Activated CD8-positive, alpha-beta T cell treated with anti-CD3 and anti-CD28 coated beads for 36 hours (primary cell): ENCODE results near the gene VCAN. TPM values are rescaled to one million over a fixed set of nuclear protein-coding genes. Genes with fewer than 3 reads are reported as not detected.

Experiments
- ATAC-seq: fragments of 200-7000 bp; cut with Tn5 transposase; one replicate; pipeline ENCODE4 v1.10.0; 2021; ENCODE audit warnings: mild to moderate bottlenecking, moderate library complexity
- CTCF ChIA-PET: fragments of 350-600 bp; sonication (Branson Sonifier 250); formaldehyde crosslinking; loops from one replicate; lab custom pipeline; 2021; ENCODE audit warnings: antibody characterized with exemption; lab: Charles Lee
- POLR2A ChIA-PET: fragments of 350-600 bp; sonication (Branson Sonifier 250); formaldehyde crosslinking; loops from one replicate; lab custom pipeline; 2021; ENCODE audit warnings: antibody characterized with exemption; lab: Charles Lee
- DNase-seq: peaks from one replicate; pipeline ENCODE4 v3.0.0-alpha.2; 2020
- H3K27ac Mint-ChIP-seq: one replicate; pipeline ENCODE4 v1.8.0; 2021; ENCODE audit warnings: mild to moderate bottlenecking, mixed read lengths
- H3K27me3 Mint-ChIP-seq: one replicate; pipeline ENCODE4 v1.8.0; 2021; ENCODE audit warnings: mixed read lengths
- H3K36me3 Mint-ChIP-seq: one replicate; pipeline ENCODE4 v1.8.0; 2021; ENCODE audit warnings: low read depth, mixed read lengths
- H3K4me1 Mint-ChIP-seq: one replicate; pipeline ENCODE4 v1.8.0; 2021; ENCODE audit warnings: low read depth, mixed read lengths
- H3K4me3 Mint-ChIP-seq: one replicate; pipeline ENCODE4 v1.8.0; 2021; ENCODE audit warnings: mild to moderate bottlenecking, moderate library complexity, mixed read lengths
- H3K9me3 Mint-ChIP-seq: one replicate; pipeline ENCODE4 v1.8.0; 2021; ENCODE audit warnings: mixed read lengths
- intact Hi-C: fragments of 100-400 bp; cut with micrococcal nuclease; formaldehyde crosslinking; loops from one replicate; pipeline ENCODE4 v1.10.0; 2022
- total RNA-seq, 2 experiments: library from RNA; stranded (reverse); gene quantifications; one replicate each; pipeline ENCODE4 v1.2.3, GENCODE V29; 2021
- TF ChIP-seq, protein P1 (sequence below): fragments of 200-600 bp; IDR thresholded peaks from one replicate; pipeline ENCODE4 v1.8.0; 2022; ENCODE audit warnings: antibody characterized with exemption, mild to moderate bottlenecking

The VCAN gene
- total RNA-seq, 2 experiments from 2014 or later: not detected

DNA sequence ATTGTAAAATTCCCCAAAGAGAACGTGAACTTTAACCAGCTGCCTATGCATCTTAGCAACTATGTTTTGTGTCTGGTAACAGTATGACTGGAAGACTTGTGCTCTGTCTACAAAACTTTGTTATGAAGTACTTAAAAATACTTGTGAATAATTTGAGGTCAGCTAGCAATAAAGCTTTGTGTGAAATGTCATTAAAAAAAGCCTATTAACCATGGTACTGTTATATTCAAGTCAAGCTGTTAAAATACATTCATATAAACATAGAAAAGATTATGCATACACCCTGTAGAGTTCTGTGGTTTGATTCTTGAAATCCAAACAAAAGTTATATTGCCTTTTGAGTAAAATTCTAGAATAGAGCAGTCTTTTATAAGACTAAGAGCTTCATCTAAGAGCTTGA lies 60.1 kb downstream of the VCAN start:
- DNase-seq (no peak), ATAC-seq (no peak)
- POLR2A ChIA-PET: no interaction called here
- Mint-ChIP-seq H3K4me3 (no peak overlapping the region), H3K36me3 (no peaks in the 10 kb centered on the region), H3K27ac (no peak overlapping the region), H3K27me3 (peaks cover 3% of the 10 kb centered on the region), H3K4me1 (no peaks in the 10 kb centered on the region), H3K9me3 (no peaks in the 10 kb centered on the region)
- TF ChIP-seq, protein P1, sequence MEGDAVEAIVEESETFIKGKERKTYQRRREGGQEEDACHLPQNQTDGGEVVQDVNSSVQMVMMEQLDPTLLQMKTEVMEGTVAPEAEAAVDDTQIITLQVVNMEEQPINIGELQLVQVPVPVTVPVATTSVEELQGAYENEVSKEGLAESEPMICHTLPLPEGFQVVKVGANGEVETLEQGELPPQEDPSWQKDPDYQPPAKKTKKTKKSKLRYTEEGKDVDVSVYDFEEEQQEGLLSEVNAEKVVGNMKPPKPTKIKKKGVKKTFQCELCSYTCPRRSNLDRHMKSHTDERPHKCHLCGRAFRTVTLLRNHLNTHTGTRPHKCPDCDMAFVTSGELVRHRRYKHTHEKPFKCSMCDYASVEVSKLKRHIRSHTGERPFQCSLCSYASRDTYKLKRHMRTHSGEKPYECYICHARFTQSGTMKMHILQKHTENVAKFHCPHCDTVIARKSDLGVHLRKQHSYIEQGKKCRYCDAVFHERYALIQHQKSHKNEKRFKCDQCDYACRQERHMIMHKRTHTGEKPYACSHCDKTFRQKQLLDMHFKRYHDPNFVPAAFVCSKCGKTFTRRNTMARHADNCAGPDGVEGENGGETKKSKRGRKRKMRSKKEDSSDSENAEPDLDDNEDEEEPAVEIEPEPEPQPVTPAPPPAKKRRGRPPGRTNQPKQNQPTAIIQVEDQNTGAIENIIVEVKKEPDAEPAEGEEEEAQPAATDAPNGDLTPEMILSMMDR: no peak
- intact Hi-C loops: no loop called here
- CTCF ChIA-PET: no interaction called here

DNA sequence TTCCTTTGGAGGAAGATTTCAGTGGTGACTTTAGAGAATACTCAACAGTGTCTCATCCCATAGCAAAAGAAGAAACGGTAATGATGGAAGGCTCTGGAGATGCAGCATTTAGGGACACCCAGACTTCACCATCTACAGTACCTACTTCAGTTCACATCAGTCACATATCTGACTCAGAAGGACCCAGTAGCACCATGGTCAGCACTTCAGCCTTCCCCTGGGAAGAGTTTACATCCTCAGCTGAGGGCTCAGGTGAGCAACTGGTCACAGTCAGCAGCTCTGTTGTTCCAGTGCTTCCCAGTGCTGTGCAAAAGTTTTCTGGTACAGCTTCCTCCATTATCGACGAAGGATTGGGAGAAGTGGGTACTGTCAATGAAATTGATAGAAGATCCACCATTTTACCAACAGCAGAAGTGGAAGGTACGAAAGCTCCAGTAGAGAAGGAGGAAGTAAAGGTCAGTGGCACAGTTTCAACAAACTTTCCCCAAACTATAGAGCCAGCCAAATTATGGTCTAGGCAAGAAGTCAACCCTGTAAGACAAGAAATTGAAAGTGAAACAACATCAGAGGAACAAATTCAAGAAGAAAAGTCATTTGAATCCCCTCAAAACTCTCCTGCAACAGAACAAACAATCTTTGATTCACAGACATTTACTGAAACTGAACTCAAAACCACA lies 67.4 kb downstream of the VCAN start:
- no peak overlapping the region for H3K4me3 Mint-ChIP-seq
- intact Hi-C loops: no loop called here
- H3K27ac Mint-ChIP-seq: no peak overlapping the region
- ChIA-PET POLR2A (no interaction called here), CTCF (no interaction called here)
- peaks cover 3% of the 10 kb centered on the region for H3K27me3 Mint-ChIP-seq
- ATAC-seq (peak; percentile 62), DNase-seq (no peak)
- H3K36me3 Mint-ChIP-seq: no peaks in the 10 kb centered on the region
- peaks cover 9% of the 10 kb centered on the region for H3K4me1 Mint-ChIP-seq
- TF ChIP-seq, protein P1: no peak
- H3K9me3 Mint-ChIP-seq: no peaks in the 10 kb centered on the region

DNA sequence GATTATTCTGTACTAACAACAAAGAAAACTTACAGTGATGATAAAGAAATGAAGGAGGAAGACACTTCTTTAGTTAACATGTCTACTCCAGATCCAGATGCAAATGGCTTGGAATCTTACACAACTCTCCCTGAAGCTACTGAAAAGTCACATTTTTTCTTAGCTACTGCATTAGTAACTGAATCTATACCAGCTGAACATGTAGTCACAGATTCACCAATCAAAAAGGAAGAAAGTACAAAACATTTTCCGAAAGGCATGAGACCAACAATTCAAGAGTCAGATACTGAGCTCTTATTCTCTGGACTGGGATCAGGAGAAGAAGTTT lies 67.9 kb downstream of the VCAN start:
- ATAC-seq: no peak
- CTCF ChIA-PET: no interaction called here
- intact Hi-C loops: no loop called here
- H3K36me3 Mint-ChIP-seq: no peaks in the 10 kb centered on the region
- H3K27me3 Mint-ChIP-seq: peaks cover 3% of the 10 kb centered on the region
- POLR2A ChIA-PET: no interaction called here
- TF ChIP-seq, protein P1: no peak
- no peak overlapping the region for H3K27ac Mint-ChIP-seq
- no peaks in the 10 kb centered on the region for H3K9me3 Mint-ChIP-seq
- H3K4me3 Mint-ChIP-seq: no peak overlapping the region
- no peak for DNase-seq
- peaks cover 9% of the 10 kb centered on the region for H3K4me1 Mint-ChIP-seq

- Mint-ChIP-seq H3K36me3 (no peaks in the 10 kb centered on the region), H3K27me3 (peaks cover 3% of the 10 kb centered on the region)
- TF ChIP-seq, protein P1: no peak
These were observed 68.6 kb downstream of the VCAN start for GRCh38 chr5:83540105-83540504.

DNA sequence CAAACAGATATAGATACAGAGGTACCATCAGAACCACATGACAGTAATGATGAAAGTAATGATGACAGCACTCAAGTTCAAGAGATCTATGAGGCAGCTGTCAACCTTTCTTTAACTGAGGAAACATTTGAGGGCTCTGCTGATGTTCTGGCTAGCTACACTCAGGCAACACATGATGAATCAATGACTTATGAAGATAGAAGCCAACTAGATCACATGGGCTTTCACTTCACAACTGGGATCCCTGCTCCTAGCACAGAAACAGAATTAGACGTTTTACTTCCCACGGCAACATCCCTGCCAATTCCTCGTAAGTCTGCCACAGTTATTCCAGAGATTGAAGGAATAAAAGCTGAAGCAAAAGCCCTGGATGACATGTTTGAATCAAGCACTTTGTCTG lies 69.2 kb downstream of the VCAN start:
- Mint-ChIP-seq H3K27ac (no peak overlapping the region), H3K4me1 (peaks cover 9% of the 10 kb centered on the region), H3K4me3 (no peak overlapping the region), H3K9me3 (no peaks in the 10 kb centered on the region), H3K36me3 (no peaks in the 10 kb centered on the region), H3K27me3 (peaks cover 3% of the 10 kb centered on the region)
- ChIA-PET CTCF (no interaction called here), POLR2A (no interaction called here)
- ATAC-seq: no peak
- no peak for DNase-seq
- TF ChIP-seq, protein P1: no peak
- intact Hi-C loops: no loop called here

More at GRCh38 chr5:83540105-83540504, 68.6 kb downstream of the VCAN start:
- ATAC-seq (no peak), DNase-seq (no peak)
- no peaks in the 10 kb centered on the region for H3K9me3 Mint-ChIP-seq
- no peak overlapping the region for H3K4me3 Mint-ChIP-seq
- CTCF ChIA-PET: no interaction called here
- no peak overlapping the region for H3K27ac Mint-ChIP-seq
- peaks cover 9% of the 10 kb centered on the region for H3K4me1 Mint-ChIP-seq
- POLR2A ChIA-PET: no interaction called here
- intact Hi-C loops: no loop called here
